Measurements from ENCODE around the gene OR5B17.

- TF ChIP-seq CTCF (IDR thresholded peaks at IDR 0.05) (no peak), POLR2A (IDR thresholded peaks at IDR 0.05) (no peak)
Measured at GRCh38 chr11:58345204-58345603, 13.7 kb downstream of the OR5B17 start.

Measured in thyroid gland (tissue), 4 donors.